GM18508 (cell line): ENCODE results near the gene GSC.

Experiments
- ATAC-seq: cut with Tn5 transposase; IDR thresholded peaks from one replicate; pipeline ENCODE4 v1.9.1; 2021; ENCODE audit warnings: moderate number of reproducible peaks; ENCODE audit not compliant: insufficient read depth, unreplicated experiment

The GSC gene

GRCh38 chr14:94772548-94772947 lies 2.6 kb upstream of the GSC start:
- ATAC-seq: no peak

GRCh38 chr14:94771906-94772490 lies 2.1 kb upstream of the GSC start:
- ATAC-seq: no peak

GRCh38 chr14:94771158-94771905 lies 1.4 kb upstream of the GSC start:
- ATAC-seq: no peak

GRCh38 chr14:94770815-94771157 lies 873 bp upstream of the GSC start:
- no peak for ATAC-seq

GRCh38 chr14:94770251-94770749 lies 387 bp upstream of the GSC start:
- ATAC-seq: no peak

GRCh38 chr14:94768521-94769390 lies 1.2 kb downstream of the GSC start:
- no peak for ATAC-seq

GRCh38 chr14:94768141-94768520 lies 1.8 kb downstream of the GSC start:
- no peak for ATAC-seq

- no peak for ATAC-seq
Observed at GRCh38 chr14:94767321-94767878, 2.5 kb downstream of the GSC start.

- no peak for ATAC-seq
Observed at GRCh38 chr14:94764573-94764972, 5.3 kb downstream of the GSC start.

GRCh38 chr14:94762431-94762830 lies 7.5 kb downstream of the GSC start:
- ATAC-seq: no peak

GRCh38 chr14:94761997-94762377 lies 7.9 kb downstream of the GSC start:
- ATAC-seq: no peak

GRCh38 chr14:94761348-94761996 lies 8.4 kb downstream of the GSC start:
- no peak for ATAC-seq

GRCh38 chr14:94756310-94756882 lies 13.5 kb downstream of the GSC start:
- no peak for ATAC-seq

GRCh38 chr14:94754391-94754942 lies 15.4 kb downstream of the GSC start:
- ATAC-seq: no peak

- no peak for ATAC-seq
Observed at GRCh38 chr14:94752591-94753436, 17.1 kb downstream of the GSC start.

- ATAC-seq: no peak
Observed at GRCh38 chr14:94751956-94752355, 18.0 kb downstream of the GSC start.

GRCh38 chr14:94751321-94751720 lies 18.6 kb downstream of the GSC start:
- no peak for ATAC-seq

GRCh38 chr14:94750371-94750770 lies 19.5 kb downstream of the GSC start:
- no peak for ATAC-seq
